GM18505 (cell line): ENCODE measurements around the gene UBAP2.
A peak's percentile ranks its signal among the peaks of the same experiment; 100 is the strongest.

ENCODE experiments used
- ATAC-seq: cut with Tn5 transposase; IDR thresholded peaks from one replicate; pipeline ENCODE4 v1.9.1; 2021; ENCODE audit not compliant: unreplicated experiment
- POLR2A ChIP-seq: IDR thresholded peaks from 4 replicates; pipeline ENCODE4 v1.6.1; 2011; ENCODE audit warnings: borderline replicate concordance; ENCODE audit not compliant: insufficient read depth, insufficient read length; ENCODE audit errors: extremely low read depth

UBAP2 gene, protein sequence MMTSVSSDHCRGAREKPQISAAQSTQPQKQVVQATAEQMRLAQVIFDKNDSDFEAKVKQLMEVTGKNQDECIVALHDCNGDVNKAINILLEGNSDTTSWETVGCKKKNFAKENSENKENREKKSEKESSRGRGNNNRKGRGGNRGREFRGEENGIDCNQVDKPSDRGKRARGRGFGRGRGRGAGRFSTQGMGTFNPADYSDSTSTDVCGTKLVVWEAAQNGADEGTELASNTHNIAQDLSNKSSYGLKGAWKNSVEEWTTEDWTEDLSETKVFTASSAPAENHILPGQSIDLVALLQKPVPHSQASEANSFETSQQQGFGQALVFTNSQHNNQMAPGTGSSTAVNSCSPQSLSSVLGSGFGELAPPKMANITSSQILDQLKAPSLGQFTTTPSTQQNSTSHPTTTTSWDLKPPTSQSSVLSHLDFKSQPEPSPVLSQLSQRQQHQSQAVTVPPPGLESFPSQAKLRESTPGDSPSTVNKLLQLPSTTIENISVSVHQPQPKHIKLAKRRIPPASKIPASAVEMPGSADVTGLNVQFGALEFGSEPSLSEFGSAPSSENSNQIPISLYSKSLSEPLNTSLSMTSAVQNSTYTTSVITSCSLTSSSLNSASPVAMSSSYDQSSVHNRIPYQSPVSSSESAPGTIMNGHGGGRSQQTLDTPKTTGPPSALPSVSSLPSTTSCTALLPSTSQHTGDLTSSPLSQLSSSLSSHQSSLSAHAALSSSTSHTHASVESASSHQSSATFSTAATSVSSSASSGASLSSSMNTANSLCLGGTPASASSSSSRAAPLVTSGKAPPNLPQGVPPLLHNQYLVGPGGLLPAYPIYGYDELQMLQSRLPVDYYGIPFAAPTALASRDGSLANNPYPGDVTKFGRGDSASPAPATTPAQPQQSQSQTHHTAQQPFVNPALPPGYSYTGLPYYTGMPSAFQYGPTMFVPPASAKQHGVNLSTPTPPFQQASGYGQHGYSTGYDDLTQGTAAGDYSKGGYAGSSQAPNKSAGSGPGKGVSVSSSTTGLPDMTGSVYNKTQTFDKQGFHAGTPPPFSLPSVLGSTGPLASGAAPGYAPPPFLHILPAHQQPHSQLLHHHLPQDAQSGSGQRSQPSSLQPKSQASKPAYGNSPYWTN

DNA sequence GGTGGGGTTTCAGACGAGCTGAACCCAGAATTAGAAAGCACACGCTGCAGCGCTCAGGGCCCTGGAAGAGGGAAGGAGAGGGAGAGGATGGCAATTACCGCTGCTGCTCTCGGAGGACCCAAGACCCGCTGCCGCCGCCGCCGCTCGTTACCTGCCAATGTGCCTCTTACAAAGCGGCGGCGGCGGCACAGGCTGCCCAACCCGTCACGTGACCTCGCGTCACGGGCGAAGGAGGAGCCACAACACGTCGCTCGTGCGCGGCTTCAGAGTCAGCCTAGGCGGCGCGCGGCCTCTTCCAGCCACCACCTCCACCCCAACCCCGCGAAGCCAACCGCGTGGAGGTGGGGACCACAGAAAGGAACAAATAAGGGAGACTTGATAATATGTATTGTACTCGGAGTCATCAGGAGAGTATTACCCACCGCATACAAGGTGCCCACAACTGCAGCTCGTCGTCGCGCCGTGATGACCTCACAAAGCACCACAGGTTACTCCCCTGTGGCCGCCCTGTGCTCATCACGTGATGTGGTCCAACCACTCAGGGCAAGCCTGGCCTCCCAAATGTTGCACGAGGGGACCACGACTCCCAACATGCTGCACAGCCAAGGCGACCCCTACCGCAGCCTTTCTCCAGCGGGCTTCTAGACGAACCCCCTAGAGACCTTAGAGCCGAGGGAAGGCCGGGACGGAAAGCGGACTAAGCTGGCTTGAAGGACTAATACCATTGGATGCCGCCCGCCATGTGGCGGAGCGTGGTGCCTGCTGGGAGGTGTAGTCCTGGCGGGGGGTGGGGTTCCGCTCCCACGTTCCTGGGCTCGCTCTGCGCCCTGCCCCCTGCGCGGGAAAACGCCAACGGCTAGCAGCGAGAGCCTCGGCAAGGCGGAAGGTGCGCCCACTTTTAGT lies at the start of gene UBAP2:
Gene UBAP2, minus strand, starts transcription at position 161 of the 903 bp plus-strand sequence. CDS start 31,739 bp downstream, outside the sequence.
- peak; percentile 78 for ATAC-seq
- peak; percentile 97 for TF ChIP-seq POLR2A

DNA sequence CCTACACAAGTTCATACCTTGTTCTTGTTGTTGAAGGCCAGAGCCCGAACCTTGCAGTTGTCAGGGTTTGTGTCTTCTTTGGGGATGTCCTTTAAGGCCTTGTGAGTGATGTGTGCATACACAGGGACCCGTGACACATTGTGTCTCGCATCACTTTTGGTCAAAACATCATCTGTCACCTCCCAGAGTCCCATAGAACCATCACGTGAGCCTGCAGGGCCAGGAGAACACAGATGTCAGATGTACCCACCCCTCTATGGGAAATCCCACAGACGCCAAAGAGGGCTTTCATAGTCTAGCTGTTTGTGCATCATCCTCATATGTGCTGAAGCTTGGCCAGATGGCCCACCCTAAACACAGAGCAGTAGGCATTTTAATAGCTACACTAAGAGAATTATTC lies 49.6 kb upstream of the UBAP2 start:
- peak; percentile 39 for ATAC-seq

DNA sequence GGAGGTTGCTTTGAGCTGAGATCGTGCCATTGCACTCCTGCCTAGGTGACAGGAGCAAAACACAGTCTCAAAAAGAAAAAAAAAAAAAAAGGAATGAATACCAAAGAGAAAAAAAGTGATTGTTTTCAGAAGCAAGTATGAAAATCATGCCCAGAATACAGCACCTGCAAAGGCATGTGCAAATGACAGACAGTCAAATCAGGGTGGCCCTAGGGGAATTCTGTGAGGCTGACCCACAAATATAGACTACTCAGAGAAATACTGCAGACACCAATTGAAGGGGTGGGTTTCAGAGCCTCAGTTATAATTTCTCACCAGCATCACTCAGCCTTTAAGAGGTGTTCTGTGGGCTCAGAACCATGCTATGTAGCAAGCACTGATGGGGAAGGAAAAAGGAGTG lies 49.2 kb upstream of the UBAP2 start:
- ATAC-seq: peak; percentile 77
- no peak for TF ChIP-seq POLR2A

More for the DNA sequence above, 49.6 kb upstream of the UBAP2 start:
- no peak for TF ChIP-seq POLR2A

DNA sequence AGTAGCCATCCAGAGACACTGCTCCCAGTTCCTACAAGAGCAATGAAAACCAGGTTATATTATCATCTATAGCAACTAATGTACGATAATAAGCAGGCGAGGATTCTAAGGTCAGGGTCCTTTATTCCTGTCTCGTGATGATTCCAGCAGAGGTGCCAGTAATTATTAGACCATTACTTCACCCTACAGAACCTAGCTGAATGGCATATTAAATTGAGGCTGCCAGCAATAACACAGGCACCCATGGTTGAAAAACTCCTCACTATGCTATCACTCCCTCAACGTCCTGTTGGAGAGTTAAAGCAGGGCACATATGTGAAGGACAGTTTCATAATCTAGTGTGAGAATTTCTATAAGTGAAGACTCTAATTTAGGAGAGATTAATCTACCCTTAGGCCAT lies 48.1 kb upstream of the UBAP2 start:
- no peak for TF ChIP-seq POLR2A
- no peak for ATAC-seq

DNA sequence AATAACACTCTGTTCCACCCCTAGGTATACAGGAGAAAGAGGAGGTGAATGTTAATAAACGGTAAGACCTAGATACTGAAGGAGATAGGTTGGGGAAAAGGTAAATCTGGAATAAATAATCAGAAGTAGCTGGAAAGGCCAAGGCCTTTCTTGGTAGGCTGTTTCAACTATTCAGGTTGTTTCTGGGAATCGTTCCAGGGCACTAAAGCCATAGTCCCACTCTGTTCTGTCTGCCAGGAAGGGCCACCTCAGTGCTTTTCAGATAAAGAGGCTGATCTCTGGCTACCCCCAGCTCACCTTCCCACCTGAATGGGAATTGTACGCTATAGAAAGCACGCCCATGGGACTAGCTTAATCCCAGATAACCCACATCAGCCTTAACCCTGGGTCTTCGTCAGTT lies 44.9 kb upstream of the UBAP2 start:
- TF ChIP-seq POLR2A: no peak
- no peak for ATAC-seq

DNA sequence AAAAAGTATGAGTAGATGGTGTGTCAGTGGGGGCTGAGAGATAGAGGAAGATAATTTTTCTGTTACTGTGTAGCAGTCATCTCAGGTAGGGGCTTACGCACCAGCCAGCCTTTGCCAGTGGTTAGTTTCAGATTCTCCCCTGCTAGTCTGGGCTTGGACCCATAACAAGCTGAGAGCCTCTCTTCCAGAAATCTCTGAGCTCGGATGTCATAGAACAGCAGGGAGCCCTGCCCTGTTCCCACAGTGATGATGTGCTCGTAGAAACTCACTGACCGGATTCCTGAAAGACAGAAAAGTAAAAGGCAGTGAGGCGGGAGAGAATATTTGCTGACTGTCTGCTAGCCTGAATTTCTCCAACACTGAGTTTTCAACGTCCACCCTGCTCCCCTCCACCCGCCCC lies 40.6 kb upstream of the UBAP2 start:
- no peak for ATAC-seq
- no peak for TF ChIP-seq POLR2A

DNA sequence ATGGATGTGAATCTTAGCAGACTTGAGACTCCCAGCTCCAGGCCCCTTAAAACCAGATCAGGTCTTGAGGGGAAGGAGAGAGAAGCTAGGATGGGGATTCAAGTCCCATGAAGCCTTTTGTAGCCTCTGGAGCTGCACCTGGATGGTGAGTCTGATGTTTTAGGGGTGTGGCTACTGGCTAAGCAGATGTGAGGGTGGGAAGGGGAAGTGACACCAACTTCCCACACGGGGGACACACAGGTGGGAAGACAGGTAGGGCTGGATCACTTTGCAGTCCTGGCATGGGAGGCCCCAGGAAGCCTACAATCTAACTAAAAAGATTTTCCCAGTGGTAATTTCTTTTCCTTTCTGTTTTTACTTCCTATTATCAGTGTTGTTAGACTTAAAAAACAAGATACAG lies 38.7 kb upstream of the UBAP2 start:
- ATAC-seq: no peak
- no peak for TF ChIP-seq POLR2A

DNA sequence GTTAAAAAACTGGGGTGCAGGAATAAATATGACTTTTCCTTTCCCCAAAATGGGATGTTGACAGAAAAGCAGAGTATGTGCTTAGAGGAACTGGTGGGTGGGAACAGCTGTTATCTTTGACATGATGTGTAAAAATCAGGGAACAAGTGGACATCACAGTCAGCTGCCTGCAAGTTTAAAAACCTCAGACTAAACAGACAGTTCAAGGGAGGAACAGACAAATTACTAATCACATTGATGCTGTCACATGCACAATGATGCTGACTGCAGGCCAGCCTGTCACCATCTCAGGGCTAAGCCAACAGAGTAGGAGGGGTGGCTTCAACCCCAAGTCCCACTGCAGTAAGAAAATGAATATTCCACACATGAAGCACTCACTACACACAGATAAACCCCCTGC lies 38.2 kb upstream of the UBAP2 start:
- ATAC-seq: no peak
- no peak for TF ChIP-seq POLR2A

DNA sequence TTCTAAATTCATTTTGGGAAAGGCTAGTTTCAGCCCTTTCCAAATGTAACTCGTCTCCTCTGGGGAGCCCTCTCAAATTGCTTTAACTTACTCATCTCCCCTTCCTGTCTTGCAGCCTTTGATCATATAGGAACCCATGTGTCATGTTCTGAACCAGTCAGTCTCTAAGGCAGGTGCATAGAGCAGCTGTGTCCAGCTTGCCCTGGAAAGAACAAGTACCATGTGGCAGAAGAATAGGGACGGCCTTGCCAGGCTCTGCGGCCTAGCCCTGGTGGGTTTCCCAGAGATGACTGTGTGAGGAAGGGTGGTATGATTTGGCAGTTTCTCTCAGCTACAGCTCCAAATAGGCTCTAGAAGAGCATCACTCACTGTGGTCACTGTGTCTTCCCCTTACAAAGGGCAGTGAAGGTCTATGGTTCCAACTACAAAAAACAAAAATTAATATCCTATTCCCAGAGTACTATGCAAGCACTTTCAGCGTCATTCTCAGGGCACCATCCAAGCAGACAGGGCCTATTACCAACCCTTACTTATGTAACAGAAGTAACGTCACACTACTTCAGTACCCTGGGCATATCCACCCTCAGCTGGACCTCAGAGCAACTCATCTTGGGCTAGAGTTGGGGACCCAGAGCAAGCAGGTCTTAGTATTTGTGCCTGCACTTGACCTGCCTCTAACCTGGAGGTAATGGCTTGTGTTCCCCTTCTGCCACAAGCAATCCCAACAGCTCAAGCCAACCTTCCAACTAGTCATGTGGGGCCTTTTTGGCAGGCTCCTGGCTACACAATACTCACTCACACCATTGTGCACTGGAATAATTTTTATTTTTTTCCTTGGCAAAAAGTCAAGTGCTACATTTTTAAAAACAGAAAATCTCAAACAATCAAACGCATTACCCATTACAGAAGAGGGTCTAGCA lies 37.2 kb upstream of the UBAP2 start:
- TF ChIP-seq POLR2A: no peak
- no peak for ATAC-seq

DNA sequence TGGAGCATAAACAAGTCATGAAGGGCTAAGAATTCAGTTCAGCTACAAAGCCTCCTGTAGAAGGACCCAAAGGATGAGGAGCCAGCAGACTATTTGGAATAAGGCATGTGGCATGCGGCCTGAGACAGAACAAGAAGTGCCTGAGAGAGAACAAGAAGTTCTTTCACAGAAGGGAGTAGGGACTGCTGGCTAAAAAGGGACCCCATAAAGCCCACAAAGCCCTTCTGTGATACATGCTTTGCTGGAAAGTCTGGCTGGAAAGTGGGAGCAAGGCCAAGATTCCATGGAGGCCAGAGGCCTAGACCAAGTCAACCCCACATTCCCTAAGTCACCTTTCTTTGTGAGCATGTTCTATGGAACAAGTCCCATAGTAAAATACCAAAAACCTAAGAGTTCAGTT lies 35.9 kb upstream of the UBAP2 start:
- no peak for TF ChIP-seq POLR2A
- no peak for ATAC-seq

DNA sequence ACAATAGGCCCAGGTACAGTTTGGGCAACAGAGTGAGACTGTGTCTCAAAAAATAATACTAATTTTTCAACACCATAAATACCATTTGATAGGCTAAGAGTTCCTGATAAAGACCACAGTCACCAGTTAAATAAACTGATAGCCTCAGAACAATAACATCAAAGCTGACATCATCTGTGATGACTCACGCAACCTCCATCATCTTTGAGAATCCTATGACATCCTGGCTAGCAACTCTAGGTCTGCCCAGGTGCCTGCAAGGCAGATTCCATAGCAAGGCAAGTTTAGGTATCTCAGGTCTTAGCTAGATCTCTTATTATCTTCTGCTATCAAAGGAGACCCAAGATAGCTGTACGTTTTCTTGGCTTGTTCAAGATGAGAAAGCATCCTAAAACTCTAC lies 30.5 kb upstream of the UBAP2 start:
- ATAC-seq: no peak
- TF ChIP-seq POLR2A: no peak
